GM21390 (cell line): ENCODE measurements around the gene KCNJ4.

Experiments
- ATAC-seq: cut with Tn5 transposase; IDR thresholded peaks from one replicate; pipeline ENCODE4 v1.9.1; 2021; ENCODE audit not compliant: unreplicated experiment

Gene KCNJ4

DNA sequence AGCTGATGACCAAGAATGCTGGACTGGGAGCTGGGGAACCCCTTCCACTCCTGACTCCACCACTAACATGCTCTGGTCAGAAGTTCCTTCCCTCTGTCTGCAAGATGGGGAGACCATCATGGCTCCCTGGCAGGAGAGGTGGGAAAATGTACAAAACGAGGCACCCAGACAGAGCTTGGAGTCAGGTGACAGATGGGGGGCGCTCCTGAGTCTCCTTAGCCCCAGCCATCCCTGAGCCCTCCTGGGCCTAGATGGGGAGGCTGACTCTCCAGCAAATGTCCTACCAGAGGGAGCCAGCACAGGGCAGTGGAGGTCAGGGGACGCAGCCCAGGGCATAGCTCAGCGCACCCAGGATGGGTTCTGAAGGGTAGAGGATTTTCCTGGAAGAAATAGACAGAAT is 20.0 kb downstream of the KCNJ4 start:
- ATAC-seq: no peak

- no peak for ATAC-seq
Observed at GRCh38 chr22:38433871-38434270, 21.1 kb downstream of the KCNJ4 start.

DNA sequence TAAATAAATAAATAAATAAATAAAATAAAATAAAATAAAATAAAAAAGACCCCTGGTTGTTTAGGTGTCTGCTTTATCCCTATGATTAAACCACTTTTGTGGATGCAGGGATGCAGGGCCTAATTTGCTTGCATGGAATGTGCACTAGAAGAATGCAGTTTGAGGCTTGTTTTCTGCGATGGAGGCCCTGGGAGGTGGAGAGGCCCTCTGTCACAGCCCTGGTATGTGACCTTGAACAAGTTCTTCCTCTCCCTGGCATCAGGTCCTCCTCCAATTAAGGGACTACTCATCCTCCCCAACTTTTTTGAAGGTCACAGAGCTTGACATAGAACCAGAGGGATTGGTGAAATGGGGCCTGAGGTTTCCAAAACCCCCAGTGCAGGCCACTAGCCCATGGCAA is 22.7 kb downstream of the KCNJ4 start:
- ATAC-seq: no peak

DNA sequence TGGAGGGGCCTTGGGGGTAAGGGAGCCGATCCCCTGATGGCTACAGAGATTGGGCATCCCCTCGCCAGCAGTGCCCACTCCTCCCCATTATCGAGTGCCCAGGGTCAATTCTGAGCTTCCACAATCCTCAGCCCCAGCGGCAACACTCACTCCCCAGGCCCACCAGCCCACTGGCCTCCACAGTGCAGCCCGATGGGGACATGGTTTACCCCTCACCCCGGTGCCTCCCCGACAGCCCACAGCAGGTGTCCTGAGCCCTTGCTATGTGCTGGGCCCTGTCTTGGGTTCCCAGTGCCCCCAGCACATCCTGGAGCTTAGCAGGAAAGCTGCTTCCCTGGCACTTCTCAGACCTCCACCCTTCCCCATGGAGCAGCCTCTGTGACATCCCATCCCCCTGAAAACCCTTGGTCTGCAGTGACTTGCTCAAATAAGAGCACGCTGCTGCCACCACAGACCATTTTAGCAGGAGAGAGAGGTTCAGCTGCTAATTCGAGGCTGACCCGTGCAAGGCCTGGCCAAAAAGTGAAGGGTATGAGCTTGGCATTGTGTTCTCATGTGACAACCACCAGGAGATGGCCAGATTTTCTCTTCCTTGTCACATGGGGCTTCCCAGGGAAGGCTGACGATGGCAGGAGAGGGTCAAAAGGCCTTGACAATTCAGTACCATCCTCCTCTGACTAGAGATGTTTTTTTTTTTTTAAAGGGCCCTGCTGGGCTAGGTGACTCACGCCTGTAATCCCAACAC is 23.6 kb downstream of the KCNJ4 start:
- ATAC-seq: no peak

DNA sequence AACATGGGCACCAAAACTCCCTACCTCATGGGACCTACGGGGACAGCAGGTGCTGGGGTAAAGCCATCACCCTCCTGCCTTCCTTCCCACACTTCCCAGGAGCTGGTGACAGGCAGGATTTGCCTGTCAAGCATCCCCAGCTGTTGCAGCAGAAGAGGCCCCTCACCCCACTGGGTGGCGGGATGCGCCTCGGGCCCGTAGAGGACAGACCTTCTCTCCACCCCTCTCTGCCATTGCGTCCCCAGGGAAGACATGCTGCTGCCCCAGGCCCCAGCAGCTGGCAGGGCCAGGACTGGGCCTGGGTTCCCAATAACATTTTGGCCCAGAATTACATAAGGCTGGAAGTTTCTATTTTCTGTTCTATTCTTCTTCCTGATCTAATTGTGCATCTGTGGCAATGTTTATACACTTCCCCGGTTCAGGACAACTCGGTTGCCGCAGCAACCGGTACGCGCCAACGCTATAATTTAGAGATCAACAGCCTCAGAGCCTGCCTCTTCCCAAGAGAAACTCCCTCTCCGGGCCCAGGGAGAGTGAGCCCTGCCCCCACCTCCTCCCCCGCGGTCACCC is 25.4 kb downstream of the KCNJ4 start:
- ATAC-seq: no peak

GRCh38 chr22:38428714-38429113 is 26.3 kb downstream of the KCNJ4 start:
- no peak for ATAC-seq

GRCh38 chr22:38427940-38428339 is 27.1 kb downstream of the KCNJ4 start:
- no peak for ATAC-seq

DNA sequence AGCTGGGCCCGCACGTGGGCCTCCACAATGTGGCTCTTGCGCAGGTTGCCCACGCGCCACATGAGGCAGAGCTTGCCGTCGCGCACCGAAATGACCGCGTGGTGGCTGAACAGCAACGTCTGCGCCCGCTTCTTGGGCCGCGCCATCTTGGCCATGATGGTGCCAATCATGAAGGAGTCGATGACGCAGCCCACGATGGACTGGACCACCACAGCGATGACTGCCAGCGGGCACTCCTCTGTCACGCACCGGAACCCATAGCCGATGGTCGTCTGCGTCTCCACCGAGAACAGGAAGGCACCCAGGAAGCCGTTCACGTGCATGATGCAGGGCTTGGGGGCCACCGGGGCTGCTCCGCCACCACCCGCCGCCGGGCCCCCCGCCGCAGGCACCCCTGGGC is 27.5 kb downstream of the KCNJ4 start:
- ATAC-seq: no peak

DNA sequence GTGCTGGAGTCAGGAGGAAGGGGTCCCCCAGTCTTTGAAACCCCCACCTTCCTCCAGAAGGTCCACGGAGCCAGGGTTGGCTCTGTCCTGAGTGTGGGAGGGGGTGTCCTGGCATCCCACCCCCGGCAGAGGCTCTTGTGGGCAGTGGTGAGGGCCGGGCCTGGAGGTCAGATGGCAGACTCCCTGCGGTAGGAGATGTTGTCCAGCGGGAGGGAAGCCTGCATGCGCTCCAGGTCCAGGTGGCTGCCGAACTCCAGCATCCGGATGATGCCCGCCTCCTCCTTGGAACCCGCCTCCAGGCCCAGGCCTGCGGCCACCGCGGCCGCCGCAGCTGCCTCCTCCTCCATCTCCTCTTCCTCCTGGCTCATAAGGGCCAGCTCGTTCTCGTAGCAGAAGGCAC is 28.4 kb downstream of the KCNJ4 start:
- no peak for ATAC-seq

- ATAC-seq: no peak
Observed at GRCh38 chr22:38424525-38425080, 30.4 kb downstream of the KCNJ4 start.

GRCh38 chr22:38423512-38424503 is 31.2 kb downstream of the KCNJ4 start:
- ATAC-seq: no peak

- no peak for ATAC-seq
Observed at GRCh38 chr22:38422611-38423511, 32.1 kb downstream of the KCNJ4 start.

- no peak for ATAC-seq
Observed at GRCh38 chr22:38420734-38421133, 34.3 kb downstream of the KCNJ4 start.

DNA sequence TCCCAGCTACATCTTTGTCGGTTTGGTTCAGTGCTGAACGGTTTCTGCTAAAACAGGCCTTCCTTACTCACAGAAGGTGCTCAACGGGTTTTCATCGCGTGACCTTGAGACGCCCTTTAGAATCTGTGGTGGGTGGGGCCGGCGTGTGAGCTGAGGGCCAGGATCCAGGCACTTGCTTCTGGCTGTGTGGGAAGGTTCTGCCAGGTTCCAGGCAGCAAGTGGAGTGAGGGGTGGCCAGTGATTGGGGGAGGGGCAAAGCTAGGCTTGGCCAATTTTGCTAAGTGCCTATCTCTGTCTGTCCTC is 35.2 kb downstream of the KCNJ4 start:
- no peak for ATAC-seq

- no peak for ATAC-seq
Observed at GRCh38 chr22:38419121-38419857, 35.7 kb downstream of the KCNJ4 start.

GRCh38 chr22:38418589-38418988 is 36.4 kb downstream of the KCNJ4 start:
- ATAC-seq: no peak

DNA sequence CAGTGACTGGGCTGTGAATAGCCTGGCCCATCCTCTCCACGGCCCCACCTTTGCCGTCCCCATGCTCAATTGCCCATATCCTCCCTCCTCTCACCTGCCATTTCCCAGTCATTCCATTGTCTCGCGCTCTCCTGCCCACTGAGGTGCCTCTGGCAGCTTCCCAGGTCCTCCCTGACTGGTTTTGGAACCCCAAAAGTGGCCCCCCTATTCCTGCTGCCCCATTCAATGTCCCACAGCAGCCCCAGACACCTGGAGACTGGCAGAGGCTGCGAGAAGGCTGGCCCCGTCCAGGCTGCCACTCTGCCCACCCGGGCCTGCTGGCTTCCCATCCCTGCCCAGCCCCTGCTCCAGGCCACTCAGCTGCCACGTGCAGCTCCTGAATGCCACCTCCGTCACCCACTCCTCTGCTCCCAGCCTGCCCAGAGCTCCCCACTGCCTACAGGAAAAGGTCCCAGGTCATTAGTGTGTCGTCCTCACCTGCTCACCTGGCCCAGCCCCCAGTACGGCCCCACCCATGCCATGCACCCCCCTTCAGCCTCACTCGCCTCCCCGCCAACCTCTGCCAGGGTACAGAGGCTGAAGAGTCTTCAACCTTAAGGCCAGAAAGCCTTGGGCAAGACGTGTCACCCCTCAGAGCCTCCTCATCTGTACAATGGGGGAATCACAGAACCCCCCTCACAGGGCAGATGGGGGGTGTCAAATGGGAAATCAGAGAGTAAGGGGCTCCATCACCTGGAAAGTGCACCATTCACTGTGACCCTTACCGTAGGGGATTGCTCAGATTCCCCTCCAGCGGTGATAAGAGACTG is 37.5 kb downstream of the KCNJ4 start:
- no peak for ATAC-seq

GRCh38 chr22:38416621-38417251 is 38.3 kb downstream of the KCNJ4 start:
- no peak for ATAC-seq
